K562 (cell line): ENCODE measurements around the gene SLC7A6OS. TPM values are rescaled to one million over a fixed set of nuclear protein-coding genes. Genes with fewer than 3 reads are reported as not detected.

Source experiments
- COPS2 ChIP-seq: fragments of 450-650 bp; conservative IDR thresholded peaks from 2 replicates; pipeline ENCODE4 v1.6.1; 2016; ENCODE audit warnings: mild to moderate bottlenecking, moderate library complexity
- HCFC1 ChIP-seq: IDR thresholded peaks from 2 replicates; pipeline ENCODE4 v1.6.1; 2012; ENCODE audit warnings: low read depth, low read length, improper control_type of control experiment
- HDAC3 ChIP-seq: fragments of 450-650 bp; IDR thresholded peaks from 2 replicates; pipeline ENCODE4 v1.6.1; 2018; ENCODE audit warnings: borderline replicate concordance, mild to moderate bottlenecking, moderate library complexity; ENCODE audit not compliant: partially characterized antibody
- HMG20B ChIP-seq: fragments of 250-450 bp; sonication (Bioruptor Pico); IDR thresholded peaks from 2 replicates; pipeline ENCODE4 v1.5.0; 2021; ENCODE audit warnings: mild to moderate bottlenecking
- LCOR ChIP-seq: sonication (generic); formaldehyde crosslinking; IDR thresholded peaks from 2 replicates; pipeline ENCODE4 v1.8.0; 2022; ENCODE audit warnings: mild to moderate bottlenecking, missing genetic modification reagents
- NCOA6 ChIP-seq: fragments of 450-650 bp; IDR thresholded peaks from 2 replicates; pipeline ENCODE4 v1.6.1; 2017; ENCODE audit warnings: mild to moderate bottlenecking
- NFIX ChIP-seq: fragments of 250-450 bp; sonication (Bioruptor Pico); IDR thresholded peaks from 2 replicates; pipeline ENCODE4 v1.4.0; 2020; ENCODE audit warnings: low read depth, mild to moderate bottlenecking, moderate library complexity
- PML ChIP-seq: IDR thresholded peaks from 2 replicates; pipeline ENCODE4 v1.6.1; 2012; ENCODE audit warnings: low read length, inconsistent platforms
- RFX5 ChIP-seq: IDR thresholded peaks from 2 replicates; pipeline ENCODE4 v1.6.1; 2011; ENCODE audit warnings: low read depth, mild to moderate bottlenecking, improper control_type of control experiment, low read length
- SMARCE1 ChIP-seq: fragments of 450-650 bp; IDR thresholded peaks from 2 replicates; pipeline ENCODE4 v1.7.1; 2016; ENCODE audit warnings: mild to moderate bottlenecking
- TEAD4 ChIP-seq, 2 experiments: sonication (generic) in 1 of 2; formaldehyde crosslinking in 1 of 2; IDR thresholded peaks; 2 replicates each; pipeline versions ENCODE4 v1.6.1 to v1.8.0; 2012 to 2022; ENCODE audit warnings: borderline replicate concordance in 1 of 2, inconsistent platforms in 1 of 2, low read length in 1 of 2, mild to moderate bottlenecking in 1 of 2, missing genetic modification reagents in 1 of 2
- TFAM ChIP-seq: fragments of 250-450 bp; sonication (Bioruptor Pico); conservative IDR thresholded peaks from 2 replicates; pipeline ENCODE4 v1.5.0; 2021; ENCODE audit warnings: mild to moderate bottlenecking, moderate library complexity
- TRIM24 ChIP-seq, 2 experiments: fragments of 450-650 bp; IDR thresholded peaks; 2 replicates each; pipeline ENCODE4 v1.6.1; 2016
- U2AF2 ChIP-seq: fragments of 200-400 bp; formaldehyde crosslinking; optimal IDR thresholded peaks from 2 replicates; pipeline ENCODE3; 2017; ENCODE audit warnings: low read depth, mild to moderate bottlenecking, low read length
- ZNF133 ChIP-seq: fragments of 250-450 bp; sonication (Bioruptor Pico); IDR thresholded peaks from 2 replicates; pipeline ENCODE4 v1.4.0; 2020; ENCODE audit warnings: mild to moderate bottlenecking
- polyA plus RNA-seq, 8 experiments: library from polyadenylated mRNA; depleted of rRNA in 4 of 8; stranded (reverse) in 5 of 8; unstranded in 3 of 8; fragments of >200 nt; fragmentation: Nextera tagmentation in 2 of 8; fragmentation: Illumina TruSeq in 1 of 8; extraction: Ambion mirVana in 2 of 8; extraction: Trizol in 1 of 8; gene quantifications; 2 replicates each; pipeline versions ENCODE4 v1.2.1 to v1.2.3, GENCODE V29; 2011 to 2014; ENCODE audit warnings: inconsistent platforms in 1 of 8, missing spikeins in 1 of 8
- total RNA-seq, 7 experiments: library from RNA; depleted of rRNA in 6 of 7; stranded (reverse); fragments of >200 nt in 6 of 7; fragmentation: Illumina TruSeq in 2 of 7; extraction: Trizol in 2 of 7; gene quantifications; 2 replicates each; pipeline versions ENCODE4 v1.2.1 to v1.2.3, GENCODE V29; 2011 to 2021; ENCODE audit warnings: low replicate concordance in 1 of 7
- TF ChIP-seq, protein P1 (sequence below), 2 experiments: fragments of 450-650 bp in 1 of 2; sonication (generic) in 1 of 2; formaldehyde crosslinking in 1 of 2; IDR thresholded peaks; 2 replicates each; pipeline versions ENCODE4 v1.7.1 to v1.9.0; 2016 to 2022; ENCODE audit warnings: inconsistent platforms in 1 of 2, mild to moderate bottlenecking in 1 of 2, missing genetic modification reagents in 1 of 2

SLC7A6OS gene
- total and polyA plus RNA-seq, 9 of the 15 experiments (the other 6 are each of a cell fraction or from before 2014, with no cell fraction given) = 2.7 to 23.6 (median 17.2) TPM

DNA sequence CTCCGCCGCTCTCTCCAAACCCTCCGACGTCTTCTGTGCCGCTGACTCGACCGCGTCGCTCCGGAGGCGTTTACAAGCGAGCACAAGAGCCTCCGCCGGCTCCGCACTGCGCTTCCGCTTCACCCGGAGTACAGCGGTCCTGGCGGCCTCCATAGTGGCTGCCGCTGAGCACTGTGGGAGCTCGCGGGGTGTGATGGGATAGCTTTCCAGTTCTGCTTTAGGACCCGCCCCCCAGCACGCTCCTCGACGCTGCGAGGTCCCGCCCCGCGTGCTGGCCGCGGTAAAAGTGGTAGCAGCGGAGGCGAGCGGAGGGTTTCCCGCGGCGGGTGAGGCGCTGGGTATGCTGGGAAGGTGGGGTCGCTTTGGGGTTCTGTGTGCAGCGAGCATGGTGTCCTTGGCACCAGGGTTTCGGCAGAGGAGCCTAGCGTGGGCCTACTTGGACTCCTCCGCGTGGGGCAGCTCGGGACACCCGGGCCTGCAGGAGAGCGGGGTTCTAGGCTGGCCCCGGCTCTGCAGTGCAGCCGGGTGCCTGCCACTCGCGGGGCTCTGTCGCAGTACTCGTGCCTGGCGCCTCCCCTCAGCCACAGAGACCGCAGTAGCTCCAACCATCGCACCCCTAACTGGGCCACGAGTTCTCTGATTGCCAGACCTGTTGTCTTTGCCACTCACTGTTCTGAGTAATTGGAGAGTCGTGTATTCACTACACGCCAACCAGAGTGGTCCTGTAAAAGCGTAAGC lies at the start of gene SLC7A6OS, which contains the start of gene PRMT7 (continued):
- TF ChIP-seq, protein P1, sequence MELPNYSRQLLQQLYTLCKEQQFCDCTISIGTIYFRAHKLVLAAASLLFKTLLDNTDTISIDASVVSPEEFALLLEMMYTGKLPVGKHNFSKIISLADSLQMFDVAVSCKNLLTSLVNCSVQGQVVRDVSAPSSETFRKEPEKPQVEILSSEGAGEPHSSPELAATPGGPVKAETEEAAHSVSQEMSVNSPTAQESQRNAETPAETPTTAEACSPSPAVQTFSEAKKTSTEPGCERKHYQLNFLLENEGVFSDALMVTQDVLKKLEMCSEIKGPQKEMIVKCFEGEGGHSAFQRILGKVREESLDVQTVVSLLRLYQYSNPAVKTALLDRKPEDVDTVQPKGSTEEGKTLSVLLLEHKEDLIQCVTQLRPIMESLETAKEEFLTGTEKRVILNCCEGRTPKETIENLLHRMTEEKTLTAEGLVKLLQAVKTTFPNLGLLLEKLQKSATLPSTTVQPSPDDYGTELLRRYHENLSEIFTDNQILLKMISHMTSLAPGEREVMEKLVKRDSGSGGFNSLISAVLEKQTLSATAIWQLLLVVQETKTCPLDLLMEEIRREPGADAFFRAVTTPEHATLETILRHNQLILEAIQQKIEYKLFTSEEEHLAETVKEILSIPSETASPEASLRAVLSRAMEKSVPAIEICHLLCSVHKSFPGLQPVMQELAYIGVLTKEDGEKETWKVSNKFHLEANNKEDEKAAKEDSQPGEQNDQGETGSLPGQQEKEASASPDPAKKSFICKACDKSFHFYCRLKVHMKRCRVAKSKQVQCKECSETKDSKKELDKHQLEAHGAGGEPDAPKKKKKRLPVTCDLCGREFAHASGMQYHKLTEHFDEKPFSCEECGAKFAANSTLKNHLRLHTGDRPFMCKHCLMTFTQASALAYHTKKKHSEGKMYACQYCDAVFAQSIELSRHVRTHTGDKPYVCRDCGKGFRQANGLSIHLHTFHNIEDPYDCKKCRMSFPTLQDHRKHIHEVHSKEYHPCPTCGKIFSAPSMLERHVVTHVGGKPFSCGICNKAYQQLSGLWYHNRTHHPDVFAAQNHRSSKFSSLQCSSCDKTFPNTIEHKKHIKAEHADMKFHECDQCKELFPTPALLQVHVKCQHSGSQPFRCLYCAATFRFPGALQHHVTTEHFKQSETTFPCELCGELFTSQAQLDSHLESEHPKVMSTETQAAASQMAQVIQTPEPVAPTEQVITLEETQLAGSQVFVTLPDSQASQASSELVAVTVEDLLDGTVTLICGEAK (IDR thresholded peaks at IDR 0.05) = no peak; the same call in 1 of the 2 replicates
- TF ChIP-seq, protein P1 (CRISPR knock-in tag; IDR thresholded peaks at IDR 0.05) = no peak
- TF ChIP-seq U2AF2 (no peak), HCFC1 (peak; percentile 80), LCOR (CRISPR knock-in tag) (peak; percentile 91), TEAD4 (IDR thresholded peaks at IDR 0.05; ENCODE audit: low read length) (peak; percentile 8; the same call in 1 of the 2 replicates), TEAD4 (CRISPR knock-in tag; IDR thresholded peaks at IDR 0.05; ENCODE audit: borderline replicate concordance) (no peak), SMARCE1 (0 out of 2 replicates have a peak, but pooled peaks have one; percentile 13), HMG20B (CRISPR knock-in tag) (no peak), COPS2 (no peak), NFIX (CRISPR knock-in tag) (no peak), RFX5 (no peak), ZNF133 (CRISPR knock-in tag) (no peak), HDAC3 (no peak), TFAM (no peak), TRIM24 (IDR thresholded peaks at IDR 0.05) (no peak), NCOA6 (no peak), PML (peak; percentile 72; the same call in 1 of the 2 replicates)
